H1 (cell line): ENCODE measurements around the gene CNOT2. TPM values are rescaled to one million over a fixed set of nuclear protein-coding genes. Genes with fewer than 3 reads are reported as not detected.

Source experiments
- CTCF ChIA-PET: fragments of 300-600 bp; sonication (Branson Sonifier 250); formaldehyde crosslinking; loops from one replicate; lab custom pipeline; 2021; ENCODE audit not compliant: partially characterized antibody; lab: Charles Lee
- POLR2A ChIA-PET: fragments of 300-600 bp; sonication (Branson Sonifier 250); formaldehyde crosslinking; loops from one replicate; lab custom pipeline; 2021; ENCODE audit warnings: inconsistent platforms; ENCODE audit not compliant: partially characterized antibody; lab: Charles Lee
- DNase-seq, 2 experiments: peaks; one replicate each; pipeline versions ENCODE4 v3.0.0 to v3.0.0-alpha.2; 2010 to 2022; ENCODE audit warnings: low spot score in 2 of 2, low read depth in 1 of 2, mixed read lengths in 1 of 2
- FAIRE-seq: peaks from 2 replicates; lab custom pipeline; 2011; peaks lifted over from hg19 to GRCh38; lab: Jason Lieb, UNC
- H2AFZ ChIP-seq: 2 replicates; pipeline ENCODE4 v1.8.1; 2012; ENCODE audit warnings: low read length, inconsistent platforms
- H2AK5ac ChIP-seq: 2 replicates; pipeline ENCODE4 v1.6.1; 2013; ENCODE audit warnings: low read depth, low read length
- H2BK120ac ChIP-seq: replicated peaks from 2 replicates; pipeline ENCODE3; 2013; ENCODE audit warnings: low read depth, low read length, inconsistent platforms
- H2BK12ac ChIP-seq: 2 replicates; pipeline ENCODE4 v1.6.1; 2013; ENCODE audit warnings: low read depth, low read length
- H2BK15ac ChIP-seq: 2 replicates; pipeline ENCODE4 v1.6.1; 2013; ENCODE audit warnings: low read length
- H2BK20ac ChIP-seq: 2 replicates; pipeline ENCODE4 v1.6.1; 2013; ENCODE audit warnings: low read length
- H2BK5ac ChIP-seq: 2 replicates; pipeline ENCODE4 v1.6.1; 2013; ENCODE audit warnings: low read depth, low read length
- H3K14ac ChIP-seq: 2 replicates; pipeline ENCODE4 v1.6.1; 2013; ENCODE audit warnings: inconsistent platforms; ENCODE audit not compliant: insufficient read length
- H3K18ac ChIP-seq: 2 replicates; pipeline ENCODE4 v1.6.1; 2013; ENCODE audit warnings: low read length; ENCODE audit errors: extremely low read depth
- H3K23ac ChIP-seq: 2 replicates; pipeline ENCODE4 v1.6.1; 2013; ENCODE audit warnings: inconsistent platforms; ENCODE audit not compliant: insufficient read length
- H3K23me2 ChIP-seq: 2 replicates; pipeline ENCODE4 v1.6.1; 2013; ENCODE audit warnings: low read depth, low read length
- H3K27ac ChIP-seq: 2 replicates; pipeline ENCODE4 v1.6.1; 2011; ENCODE audit warnings: low read depth, low read length, inconsistent platforms
- H3K27me3 ChIP-seq, 4 experiments: replicated peaks in 1 of 4; 1 replicate in 1 of 4; 2 replicates in 3 of 4; pipeline versions ENCODE4 v1.6.1 to v1.8.1; 2011 to 2013; ENCODE audit warnings: low read length in 3 of 4, mild to moderate bottlenecking in 3 of 4, inconsistent platforms in 2 of 4, mixed read lengths in 2 of 4, moderate library complexity in 1 of 4; ENCODE audit not compliant: control insufficient read depth in 3 of 4, insufficient read depth in 3 of 4; ENCODE audit errors: extremely low read depth in 1 of 4
- H3K36me3 ChIP-seq, 4 experiments: 2 replicates each; pipeline versions ENCODE4 v1.6.1 to v1.8.1; 2011 to 2013; ENCODE audit warnings: mild to moderate bottlenecking in 4 of 4, low read length in 3 of 4, moderate library complexity in 2 of 4, control low read depth in 1 of 4, inconsistent platforms in 1 of 4; ENCODE audit not compliant: insufficient read depth in 4 of 4, control insufficient read depth in 2 of 4
- H3K4ac ChIP-seq: replicated peaks from 2 replicates; pipeline ENCODE3; 2013; ENCODE audit warnings: low read length, low read depth, mixed read lengths, inconsistent platforms; ENCODE audit not compliant: insufficient read length
- H3K4me1 ChIP-seq, 4 experiments: replicated peaks in 1 of 4; 1 replicate in 1 of 4; 2 replicates in 3 of 4; pipeline versions ENCODE4 v1.6.1 to v1.8.1; 2011 to 2013; ENCODE audit warnings: low read length in 3 of 4, inconsistent platforms in 2 of 4, mixed read lengths in 1 of 4; ENCODE audit not compliant: insufficient read depth in 4 of 4, control insufficient read depth in 3 of 4
- H3K4me2 ChIP-seq, 2 experiments: 2 replicates each; pipeline versions ENCODE4 v1.6.1 to v1.8.1; 2011 to 2013; ENCODE audit warnings: low read depth in 2 of 2, low read length in 2 of 2, control low read depth in 1 of 2, inconsistent platforms in 1 of 2, mild to moderate bottlenecking in 1 of 2; ENCODE audit not compliant: insufficient read depth in 1 of 2
- H3K4me3 ChIP-seq, 4 experiments: fragments of 200-600, 300-600 bp in 1 of 4; sonication (generic), shearing (Covaris generic), sonication (Bioruptor Twin) in 1 of 4; 2 replicates each; pipeline versions ENCODE4 v1.5.1 to v1.8.1; 2011 to 2016; ENCODE audit warnings: low read length in 4 of 4, low read depth in 3 of 4, control low read depth in 2 of 4, inconsistent platforms in 2 of 4, mild to moderate bottlenecking in 2 of 4, mixed read lengths in 1 of 4, moderate library complexity in 1 of 4; ENCODE audit not compliant: insufficient read depth in 2 of 4; ENCODE audit errors: extremely low read depth in 1 of 4
- H3K56ac ChIP-seq: replicated peaks from 2 replicates; pipeline ENCODE3; 2013; ENCODE audit warnings: low read depth, mild to moderate bottlenecking, mixed read lengths, low read length, inconsistent platforms; ENCODE audit not compliant: insufficient read length
- H3K79me1 ChIP-seq: 2 replicates; pipeline ENCODE4 v1.6.1; 2013; ENCODE audit warnings: low read depth, low read length, control low read depth
- H3K79me2 ChIP-seq, 2 experiments: 2 replicates each; pipeline versions ENCODE4 v1.6.1 to v1.8.1; 2012 to 2013; ENCODE audit warnings: low read length in 2 of 2, mild to moderate bottlenecking in 2 of 2, inconsistent platforms in 1 of 2; ENCODE audit not compliant: insufficient read depth in 2 of 2, control insufficient read depth in 1 of 2
- H3K9ac ChIP-seq, 4 experiments: replicated peaks in 1 of 4; 1 replicate in 1 of 4; 2 replicates in 3 of 4; pipeline versions ENCODE4 v1.6.1 to v1.8.1; 2011 to 2013; ENCODE audit warnings: low read depth in 3 of 4, low read length in 3 of 4, control low read depth in 2 of 4, mild to moderate bottlenecking in 2 of 4, moderate library complexity in 2 of 4, inconsistent platforms in 1 of 4; ENCODE audit errors: extremely low read depth in 1 of 4
- H3K9me3 ChIP-seq, 2 experiments: 2 replicates each; pipeline versions ENCODE4 v1.6.1 to v1.8.1; 2012 to 2013; ENCODE audit warnings: mild to moderate bottlenecking in 2 of 2, moderate library complexity in 2 of 2, control low read depth in 1 of 2, inconsistent platforms in 1 of 2, low read depth in 1 of 2, low read length in 1 of 2, mixed read lengths in 1 of 2; ENCODE audit not compliant: insufficient read depth in 2 of 2
- H4K20me1 ChIP-seq, 2 experiments: replicated peaks in 1 of 2; 2 replicates each; pipeline versions ENCODE3 to v1.8.1; 2011 to 2013; ENCODE audit warnings: inconsistent platforms in 2 of 2, low read length in 2 of 2, mild to moderate bottlenecking in 1 of 2; ENCODE audit not compliant: insufficient read depth in 2 of 2, control insufficient read depth in 1 of 2
- H4K5ac ChIP-seq: 2 replicates; pipeline ENCODE4 v1.6.1; 2013; ENCODE audit warnings: low read length, low read depth, mixed read lengths, inconsistent platforms; ENCODE audit not compliant: insufficient read length
- H4K8ac ChIP-seq: 2 replicates; pipeline ENCODE4 v1.8.0; 2013; ENCODE audit warnings: mild to moderate bottlenecking, moderate library complexity, low read length, inconsistent platforms; ENCODE audit not compliant: insufficient read depth; ENCODE audit errors: extremely low read depth
- H4K91ac ChIP-seq: replicated peaks from 2 replicates; pipeline ENCODE3; 2013; ENCODE audit warnings: low read length, mixed read lengths, inconsistent platforms; ENCODE audit not compliant: insufficient read length
- CHD2 ChIP-seq: IDR thresholded peaks from 2 replicates; pipeline ENCODE4 v1.6.1; 2012; ENCODE audit warnings: low read length, improper control_type of control experiment
- CTCF ChIP-seq, 3 experiments: IDR thresholded peaks; 1 replicate in 2 of 3; 2 replicates in 1 of 3; pipeline versions ENCODE4 v1.5.1 to v1.6.1; 2011; ENCODE audit warnings: low read length in 3 of 3, mild to moderate bottlenecking in 3 of 3, inconsistent platforms in 2 of 3, low read depth in 1 of 3, moderate library complexity in 1 of 3; ENCODE audit not compliant: insufficient read depth in 1 of 3; ENCODE audit errors: control extremely low read depth in 1 of 3
- EZH2 ChIP-seq: fragments of 200-600 bp; sonication (generic); IDR thresholded peaks from 2 replicates; pipeline ENCODE4 v1.7.1; 2012; ENCODE audit warnings: low read depth, mild to moderate bottlenecking, moderate library complexity, low read length, inconsistent platforms; ENCODE audit not compliant: severe bottlenecking
- KDM1A ChIP-seq: fragments of 200-600, 300-600 bp; sonication (generic); IDR thresholded peaks from 2 replicates; pipeline ENCODE4 v1.7.1; 2016; ENCODE audit warnings: mild to moderate bottlenecking, low read length, borderline replicate concordance
- MAFK ChIP-seq: IDR thresholded peaks from 2 replicates; pipeline ENCODE4 v1.6.1; 2012; ENCODE audit warnings: low read depth, mild to moderate bottlenecking, improper control_type of control experiment, low read length
- NANOG ChIP-seq: IDR thresholded peaks from 2 replicates; pipeline ENCODE4 v1.6.1; 2011; ENCODE audit warnings: low read length, low read depth, mild to moderate bottlenecking, inconsistent platforms; ENCODE audit not compliant: insufficient read depth, poor library complexity, severe bottlenecking
- PHF8 ChIP-seq: fragments of 200-600 bp; sonication (generic); conservative IDR thresholded peaks from 2 replicates; pipeline ENCODE4 v1.7.1; 2012; ENCODE audit warnings: low read depth, mild to moderate bottlenecking, inconsistent platforms, low read length, moderate library complexity
- RNF2 ChIP-seq: fragments of 200-900, 300-1000 bp; sonication (generic); IDR thresholded peaks from 2 replicates; pipeline ENCODE4 v1.7.1; 2016; ENCODE audit warnings: borderline replicate concordance, low read depth, mild to moderate bottlenecking, antibody characterized with exemption, low read length; ENCODE audit not compliant: poor library complexity, severe bottlenecking; ENCODE audit errors: missing control alignments
- SAP30 ChIP-seq: fragments of 300-600 bp; sonication (generic); IDR thresholded peaks from 2 replicates; pipeline ENCODE4 v1.7.1; 2012; ENCODE audit warnings: low read length, moderate library complexity, mild to moderate bottlenecking, inconsistent platforms; ENCODE audit not compliant: insufficient read depth, insufficient replicate concordance
- polyA plus RNA-seq, 7 experiments: library from polyadenylated mRNA; depleted of rRNA in 3 of 7; stranded (reverse) in 5 of 7; unstranded in 2 of 7; fragments of >200 nt in 5 of 7; fragments of 200-250 nt in 2 of 7; gene quantifications; 1 replicate in 5 of 7; 2 replicates in 1 of 7; 4 replicates in 1 of 7; pipeline versions ENCODE4 v1.2.1 to v1.2.3, GENCODE V29; 2011 to 2013; ENCODE audit warnings: missing spikeins in 2 of 7, mixed read lengths in 2 of 7
- total RNA-seq: library from RNA; stranded (reverse); fragmentation: NEBNext Ultra II Directional; extraction: Animal tissue kit (Norgen Biotek cat#: 25700); gene quantifications from 2 replicates; pipeline ENCODE4 v1.2.1, GENCODE V29; 2021

Gene CNOT2
- total and polyA plus RNA-seq, 2 of the 8 experiments (the other 6 are each of a cell fraction or from before 2014, with no cell fraction given): 61.2 to 64.8 TPM

- no peak overlapping the region for H3K27ac ChIP-seq
- H3K4me3 ChIP-seq: no peak overlapping the region
- CTCF ChIA-PET: interaction anchor here (1.7 kb wide), 1 partner anchor 12 kb away, joined by 4 read pairs; no protein-coding TSS in a partner anchor
- peaks cover 0 to 2% (median 0%) of the 10 kb centered on the region in 4 experiments; a peak in 1 of 7 replicates for H3K27me3 ChIP-seq
- no peak overlapping the region for H3K23ac ChIP-seq
- H2BK5ac ChIP-seq: no peak overlapping the region
- FAIRE-seq: no peak
- H2AK5ac ChIP-seq: no peak overlapping the region
- H3K9me3 ChIP-seq: peaks cover 5 to 8% of the 10 kb centered on the region in 2 experiments; a peak in 2 of 4 replicates
- TF ChIP-seq MAFK (no peak), CHD2 (no peak), KDM1A (no peak), PHF8 (no peak), RNF2 (no peak), NANOG (no peak), CTCF (IDR thresholded peaks at IDR 0.05; ENCODE audit: control extremely low read depth in 1 of 3, insufficient read depth in 1 of 3, low read depth in 1 of 3, low read length in 3 of 3) (no peak), EZH2 (no peak), SAP30 (no peak)
- H3K4me2 ChIP-seq: no peak overlapping the region
- POLR2A ChIA-PET: no interaction called here
- H3K23me2 ChIP-seq: no peaks in the 10 kb centered on the region
- H3K9ac ChIP-seq: no peak overlapping the region
- no peak overlapping the region for H3K4ac ChIP-seq
- no peak overlapping the region for H2BK20ac ChIP-seq
- no peak overlapping the region for H3K14ac ChIP-seq
- no peaks in the 10 kb centered on the region; a peak in 1 of 8 replicates for H3K36me3 ChIP-seq
- H4K91ac ChIP-seq: no peak overlapping the region
- H2BK12ac ChIP-seq: no peak overlapping the region
- H3K18ac ChIP-seq: no peak overlapping the region
- H4K5ac ChIP-seq: no peak overlapping the region
- H2BK15ac ChIP-seq: no peak overlapping the region
- no peak overlapping the region for H4K8ac ChIP-seq
- no peak for DNase-seq
- no peaks in the 10 kb centered on the region for H3K4me1 ChIP-seq
- no peak overlapping the region for H3K56ac ChIP-seq
- H3K79me1 ChIP-seq: no peaks in the 10 kb centered on the region
- H2BK120ac ChIP-seq: no peak overlapping the region
- no peaks in the 10 kb centered on the region for H4K20me1 ChIP-seq
- H2AFZ ChIP-seq: no peak overlapping the region
- no peaks in the 10 kb centered on the region for H3K79me2 ChIP-seq
Measured at GRCh38 chr12:70217416-70217815, 25.8 kb upstream of the CNOT2 start.
